Measurements from ENCODE around the gene PKD1L1.

Gene PKD1L1

DNA sequence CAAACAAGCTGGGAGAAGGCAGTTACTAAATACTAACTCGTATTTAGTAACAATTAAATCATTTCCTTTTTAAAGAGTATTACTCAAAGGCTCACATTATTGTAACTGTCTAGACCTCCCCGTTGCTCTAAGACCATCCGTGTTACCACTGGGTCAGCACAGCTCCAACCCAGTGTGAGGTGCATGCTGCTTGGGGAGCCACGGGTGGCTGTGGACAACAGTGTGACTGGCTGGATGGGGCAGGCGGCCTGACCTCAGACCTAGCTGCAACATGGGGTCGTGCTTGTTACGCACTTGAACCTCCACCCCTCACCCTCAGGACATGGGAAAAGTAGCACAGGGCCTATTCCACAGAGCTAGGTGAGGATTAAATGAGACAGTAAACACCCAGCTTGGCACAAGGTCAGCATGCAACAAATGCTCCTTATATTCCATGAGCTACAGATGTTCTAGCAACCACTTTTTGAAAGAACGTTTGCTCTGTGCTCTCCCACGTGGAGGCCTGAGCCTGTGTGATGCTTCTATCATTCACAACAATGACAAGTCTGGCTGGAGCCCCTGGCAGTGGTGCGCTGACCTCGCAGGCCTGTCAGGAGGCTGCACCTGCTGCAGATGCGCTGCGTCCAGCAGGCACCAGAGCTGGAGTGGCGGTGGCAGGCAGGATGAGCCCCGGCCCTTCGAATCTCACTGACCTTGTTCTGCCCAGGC is 135.7 kb downstream of the PKD1L1 start (continued):
- no peak for TF ChIP-seq CREB5 (CRISPR knock-in tag; IDR thresholded peaks at IDR 0.05; ENCODE audit: low read depth)
- no peak for TF ChIP-seq ESRRG (CRISPR knock-in tag; IDR thresholded peaks at IDR 0.05)

GRCh38 chr7:47811632-47812380 is 136.5 kb downstream of the PKD1L1 start:
- TF ChIP-seq ZNF8 (CRISPR knock-in tag; IDR thresholded peaks at IDR 0.05) (no peak), GLIS3 (CRISPR knock-in tag; IDR thresholded peaks at IDR 0.05) (no peak), TOX (CRISPR knock-in tag; IDR thresholded peaks at IDR 0.05; ENCODE audit: borderline replicate concordance) (no peak), BACH2 (CRISPR knock-in tag; IDR thresholded peaks at IDR 0.05; ENCODE audit: borderline replicate concordance) (no peak), SNAI2 (CRISPR knock-in tag; IDR thresholded peaks at IDR 0.05) (no peak), ZFP3 (CRISPR knock-in tag; IDR thresholded peaks at IDR 0.05) (no peak), ARNTL (CRISPR knock-in tag; IDR thresholded peaks at IDR 0.05; ENCODE audit: borderline replicate concordance, low read depth) (no peak), ZFP30 (CRISPR knock-in tag; IDR thresholded peaks at IDR 0.05) (no peak), ZC3H10 (CRISPR knock-in tag; IDR thresholded peaks at IDR 0.05) (no peak), TCF4 (CRISPR knock-in tag; IDR thresholded peaks at IDR 0.05; ENCODE audit: borderline replicate concordance) (no peak), ISL1 (CRISPR knock-in tag; IDR thresholded peaks at IDR 0.05) (no peak), PATZ1 (CRISPR knock-in tag; IDR thresholded peaks at IDR 0.05; ENCODE audit: borderline replicate concordance) (no peak)
- TF ChIP-seq, protein P1, sequence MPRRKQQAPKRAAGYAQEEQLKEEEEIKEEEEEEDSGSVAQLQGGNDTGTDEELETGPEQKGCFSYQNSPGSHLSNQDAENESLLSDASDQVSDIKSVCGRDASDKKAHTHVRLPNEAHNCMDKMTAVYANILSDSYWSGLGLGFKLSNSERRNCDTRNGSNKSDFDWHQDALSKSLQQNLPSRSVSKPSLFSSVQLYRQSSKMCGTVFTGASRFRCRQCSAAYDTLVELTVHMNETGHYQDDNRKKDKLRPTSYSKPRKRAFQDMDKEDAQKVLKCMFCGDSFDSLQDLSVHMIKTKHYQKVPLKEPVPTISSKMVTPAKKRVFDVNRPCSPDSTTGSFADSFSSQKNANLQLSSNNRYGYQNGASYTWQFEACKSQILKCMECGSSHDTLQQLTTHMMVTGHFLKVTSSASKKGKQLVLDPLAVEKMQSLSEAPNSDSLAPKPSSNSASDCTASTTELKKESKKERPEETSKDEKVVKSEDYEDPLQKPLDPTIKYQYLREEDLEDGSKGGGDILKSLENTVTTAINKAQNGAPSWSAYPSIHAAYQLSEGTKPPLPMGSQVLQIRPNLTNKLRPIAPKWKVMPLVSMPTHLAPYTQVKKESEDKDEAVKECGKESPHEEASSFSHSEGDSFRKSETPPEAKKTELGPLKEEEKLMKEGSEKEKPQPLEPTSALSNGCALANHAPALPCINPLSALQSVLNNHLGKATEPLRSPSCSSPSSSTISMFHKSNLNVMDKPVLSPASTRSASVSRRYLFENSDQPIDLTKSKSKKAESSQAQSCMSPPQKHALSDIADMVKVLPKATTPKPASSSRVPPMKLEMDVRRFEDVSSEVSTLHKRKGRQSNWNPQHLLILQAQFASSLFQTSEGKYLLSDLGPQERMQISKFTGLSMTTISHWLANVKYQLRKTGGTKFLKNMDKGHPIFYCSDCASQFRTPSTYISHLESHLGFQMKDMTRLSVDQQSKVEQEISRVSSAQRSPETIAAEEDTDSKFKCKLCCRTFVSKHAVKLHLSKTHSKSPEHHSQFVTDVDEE (CRISPR knock-in tag; IDR thresholded peaks at IDR 0.05): no peak
- TF ChIP-seq, protein P2, sequence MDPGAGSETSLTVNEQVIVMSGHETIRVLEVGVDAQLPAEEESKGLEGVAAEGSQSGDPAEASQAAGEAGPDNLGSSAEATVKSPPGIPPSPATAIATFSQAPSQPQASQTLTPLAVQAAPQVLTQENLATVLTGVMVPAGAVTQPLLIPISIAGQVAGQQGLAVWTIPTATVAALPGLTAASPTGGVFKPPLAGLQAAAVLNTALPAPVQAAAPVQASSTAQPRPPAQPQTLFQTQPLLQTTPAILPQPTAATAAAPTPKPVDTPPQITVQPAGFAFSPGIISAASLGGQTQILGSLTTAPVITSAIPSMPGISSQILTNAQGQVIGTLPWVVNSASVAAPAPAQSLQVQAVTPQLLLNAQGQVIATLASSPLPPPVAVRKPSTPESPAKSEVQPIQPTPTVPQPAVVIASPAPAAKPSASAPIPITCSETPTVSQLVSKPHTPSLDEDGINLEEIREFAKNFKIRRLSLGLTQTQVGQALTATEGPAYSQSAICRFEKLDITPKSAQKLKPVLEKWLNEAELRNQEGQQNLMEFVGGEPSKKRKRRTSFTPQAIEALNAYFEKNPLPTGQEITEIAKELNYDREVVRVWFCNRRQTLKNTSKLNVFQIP (CRISPR knock-in tag; IDR thresholded peaks at IDR 0.05; ENCODE audit: borderline replicate concordance, low read depth): no peak
- TF ChIP-seq, protein P3, sequence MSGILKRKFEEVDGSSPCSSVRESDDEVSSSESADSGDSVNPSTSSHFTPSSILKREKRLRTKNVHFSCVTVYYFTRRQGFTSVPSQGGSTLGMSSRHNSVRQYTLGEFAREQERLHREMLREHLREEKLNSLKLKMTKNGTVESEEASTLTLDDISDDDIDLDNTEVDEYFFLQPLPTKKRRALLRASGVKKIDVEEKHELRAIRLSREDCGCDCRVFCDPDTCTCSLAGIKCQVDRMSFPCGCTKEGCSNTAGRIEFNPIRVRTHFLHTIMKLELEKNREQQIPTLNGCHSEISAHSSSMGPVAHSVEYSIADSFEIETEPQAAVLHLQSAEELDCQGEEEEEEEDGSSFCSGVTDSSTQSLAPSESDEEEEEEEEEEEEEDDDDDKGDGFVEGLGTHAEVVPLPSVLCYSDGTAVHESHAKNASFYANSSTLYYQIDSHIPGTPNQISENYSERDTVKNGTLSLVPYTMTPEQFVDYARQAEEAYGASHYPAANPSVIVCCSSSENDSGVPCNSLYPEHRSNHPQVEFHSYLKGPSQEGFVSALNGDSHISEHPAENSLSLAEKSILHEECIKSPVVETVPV (CRISPR knock-in tag; IDR thresholded peaks at IDR 0.05): no peak
- ATAC-seq: no peak

DNA sequence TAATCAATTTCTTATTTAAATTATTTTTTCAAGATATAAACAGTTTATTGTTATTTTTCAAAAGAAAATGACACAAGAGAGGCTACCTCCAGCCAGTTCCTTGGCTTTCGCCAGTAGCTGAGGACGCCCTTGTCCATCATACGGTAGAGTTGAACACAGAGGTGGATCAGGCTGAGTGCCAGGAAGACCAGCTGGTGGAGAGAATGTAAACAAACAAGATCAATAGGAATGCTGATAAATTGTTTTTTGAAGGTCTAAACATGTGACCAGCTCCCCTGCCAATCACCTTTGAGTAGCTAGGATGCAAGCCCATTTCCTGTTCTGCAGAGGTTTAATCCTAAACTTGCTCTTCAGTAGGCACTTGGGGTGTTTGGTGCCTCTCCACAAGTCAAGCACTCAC is 138.9 kb downstream of the PKD1L1 start:
- ATAC-seq: no peak
- TF ChIP-seq OSR1 (CRISPR knock-in tag; IDR thresholded peaks at IDR 0.05) (no peak), BACH2 (CRISPR knock-in tag; IDR thresholded peaks at IDR 0.05; ENCODE audit: borderline replicate concordance) (no peak), TCF4 (CRISPR knock-in tag; IDR thresholded peaks at IDR 0.05; ENCODE audit: borderline replicate concordance) (no peak), GLIS3 (CRISPR knock-in tag; IDR thresholded peaks at IDR 0.05) (no peak), ZC3H10 (CRISPR knock-in tag; IDR thresholded peaks at IDR 0.05) (no peak), RARB (CRISPR knock-in tag; IDR thresholded peaks at IDR 0.05) (no peak), ISL1 (CRISPR knock-in tag; IDR thresholded peaks at IDR 0.05) (no peak), ARNTL (CRISPR knock-in tag; IDR thresholded peaks at IDR 0.05; ENCODE audit: borderline replicate concordance, low read depth) (no peak), PPARA (CRISPR knock-in tag; IDR thresholded peaks at IDR 0.05; ENCODE audit: borderline replicate concordance) (no peak), ZNF565 (CRISPR knock-in tag; conservative IDR thresholded peaks at IDR 0.05; ENCODE audit: low read depth) (no peak), PATZ1 (CRISPR knock-in tag; IDR thresholded peaks at IDR 0.05; ENCODE audit: borderline replicate concordance) (no peak), SNAI2 (CRISPR knock-in tag; IDR thresholded peaks at IDR 0.05) (no peak), CSDC2 (CRISPR knock-in tag; IDR thresholded peaks at IDR 0.05) (no peak)
- TF ChIP-seq, protein P3 (CRISPR knock-in tag; IDR thresholded peaks at IDR 0.05): no peak
